Measurements from ENCODE around the gene TTLL11. TPM values are rescaled to one million over a fixed set of nuclear protein-coding genes. Genes with fewer than 3 reads are reported as not detected.

TTLL11 gene
- total RNA-seq, 6 experiments from 2014 or later, result 3.2 to 5.2 (median 4.1) TPM

GRCh38 chr9:121810489-121810888 is 282.6 kb downstream of the TTLL11 start:
- Histone ChIP-seq H3K36me3 (no peaks in the 10 kb centered on the region), H3K27me3 (no peaks in the 10 kb centered on the region), H3K9me3 (no peaks in the 10 kb centered on the region), H3K4me1 (peaks cover 0 to 32% (median 8%) of the 10 kb centered on the region in 4 donors), H3K4me3 (no peak overlapping the region), H3K27ac (peak overlapping the region in 2 of 3 donors; percentile 41 to 62)
- WGBS (ENCODE audit: insufficient coverage, low coverage, low lambda C conversion rate, missing lambda C conversion rate), result 55% methylated on average over 3 of the region's 3 CpGs
- intact Hi-C loops (cut with DNase I), result no loop called here
- TF ChIP-seq POLR2A (IDR thresholded peaks at IDR 0.05) (no peak), CTCF (IDR thresholded peaks at IDR 0.05) (no peak)
- ATAC-seq (peak; percentile 79 to 86 (median 82)), DNase-seq (peak in 1 of 3 donors; percentile 79)

GRCh38 chr9:121809356-121810050 is 283.6 kb downstream of the TTLL11 start:
- DNase-seq (no peak), ATAC-seq (no peak)
- TF ChIP-seq POLR2A (IDR thresholded peaks at IDR 0.05), result no peak
- no peak for TF ChIP-seq CTCF (IDR thresholded peaks at IDR 0.05)
- Histone ChIP-seq H3K4me1 (peaks cover 0 to 28% (median 8%) of the 10 kb centered on the region in 4 donors), H3K27me3 (no peaks in the 10 kb centered on the region), H3K27ac (no peak overlapping the region), H3K4me3 (no peak overlapping the region), H3K36me3 (no peaks in the 10 kb centered on the region), H3K9me3 (no peaks in the 10 kb centered on the region)
- intact Hi-C loops (cut with DNase I), result no loop called here
- WGBS (ENCODE audit: insufficient coverage, low coverage, low lambda C conversion rate, missing lambda C conversion rate), result 84% methylated on average over 12 of the region's 15 CpGs

- H3K27ac ChIP-seq, result no peak overlapping the region
- intact Hi-C loops (cut with DNase I), result no loop called here
- no peak for ATAC-seq
Observed at GRCh38 chr9:121808781-121809180, 284.3 kb downstream of the TTLL11 start.

GRCh38 chr9:121807823-121808278 is 285.3 kb downstream of the TTLL11 start:
- Histone ChIP-seq H3K36me3 (no peaks in the 10 kb centered on the region), H3K27ac (no peak overlapping the region), H3K4me3 (no peak overlapping the region), H3K4me1 (peaks cover 0 to 23% (median 8%) of the 10 kb centered on the region in 4 donors), H3K9me3 (no peaks in the 10 kb centered on the region), H3K27me3 (no peaks in the 10 kb centered on the region)
- ATAC-seq, result no peak
- intact Hi-C loops (cut with DNase I), result no loop called here
- WGBS (ENCODE audit: insufficient coverage, low coverage, low lambda C conversion rate, missing lambda C conversion rate), result 59% methylated on average over 5 of the region's 16 CpGs
- no peak for TF ChIP-seq CTCF (IDR thresholded peaks at IDR 0.05)
- TF ChIP-seq POLR2A (IDR thresholded peaks at IDR 0.05), result no peak
- DNase-seq, result no peak

More at GRCh38 chr9:121808781-121809180, 284.3 kb downstream of the TTLL11 start:
- no peak for DNase-seq
- 0% methylated on average over 2 of the region's 4 CpGs for WGBS (ENCODE audit: insufficient coverage, low coverage, low lambda C conversion rate, missing lambda C conversion rate)
- H3K4me3 ChIP-seq, result no peak overlapping the region
- H3K4me1 ChIP-seq, result peaks cover 0 to 23% (median 8%) of the 10 kb centered on the region in 4 donors
- H3K36me3 ChIP-seq, result no peaks in the 10 kb centered on the region
- no peaks in the 10 kb centered on the region for H3K9me3 ChIP-seq
- no peaks in the 10 kb centered on the region for H3K27me3 ChIP-seq
- TF ChIP-seq CTCF (IDR thresholded peaks at IDR 0.05) (no peak), POLR2A (IDR thresholded peaks at IDR 0.05) (no peak)

Measured in right lobe of liver (tissue), 6 donors.